Fibroblast of skin of right biceps (primary cell): Measurements from ENCODE around the gene FAM131C.
"Not testable (repeated sequence)": the region's sequence is repeated elsewhere in the genome, so short reads cannot be mapped to it uniquely, and the experiment has no call there.

Experiments
- DNase-seq: peaks from one replicate; pipeline ENCODE4 v3.0.0-alpha.2; 2013

FAM131C gene

GRCh38 chr1:16057314-16057915 is 16.0 kb downstream of the FAM131C start:
- not testable (repeated sequence) for DNase-seq

GRCh38 chr1:16056521-16056912 is 16.9 kb downstream of the FAM131C start:
- DNase-seq, result not testable (repeated sequence)

- peak; percentile 69 for DNase-seq
Measured at GRCh38 chr1:16055613-16056520, 17.6 kb downstream of the FAM131C start.

GRCh38 chr1:16054598-16055540 is 18.6 kb downstream of the FAM131C start:
- no peak for DNase-seq

- DNase-seq, result no peak
Measured at GRCh38 chr1:16053781-16054502, 19.5 kb downstream of the FAM131C start.

GRCh38 chr1:16051949-16052348 is 21.5 kb downstream of the FAM131C start:
- not testable (repeated sequence) for DNase-seq

- no peak for DNase-seq
Measured at GRCh38 chr1:16051039-16051438, 22.4 kb downstream of the FAM131C start.

GRCh38 chr1:16050328-16050727 is 23.1 kb downstream of the FAM131C start:
- DNase-seq, result no peak

GRCh38 chr1:16048573-16049189 is 24.8 kb downstream of the FAM131C start:
- DNase-seq, result peak; percentile 62

GRCh38 chr1:16047791-16048475 is 25.5 kb downstream of the FAM131C start:
- no peak for DNase-seq

- DNase-seq, result peak; percentile 18
Measured at GRCh38 chr1:16046842-16047241, 26.6 kb downstream of the FAM131C start.

- no peak for DNase-seq
Measured at GRCh38 chr1:16043950-16044349, 29.5 kb downstream of the FAM131C start.

GRCh38 chr1:16043521-16043920 is 29.9 kb downstream of the FAM131C start, which contains the start of gene CLCNKB:
Gene CLCNKB, plus strand, starts transcription at chr1:16043782. Its CDS starts 711 bp downstream, at chr1:16044493.
- no peak for DNase-seq

- DNase-seq, result not testable (repeated sequence)
Measured at GRCh38 chr1:16042654-16043053, 30.8 kb downstream of the FAM131C start.

GRCh38 chr1:16042096-16042495 is 31.4 kb downstream of the FAM131C start:
- no peak for DNase-seq

GRCh38 chr1:16041200-16041599 is 32.3 kb downstream of the FAM131C start:
- no peak for DNase-seq

- not testable (repeated sequence) for DNase-seq
Measured at GRCh38 chr1:16039871-16040270, 33.6 kb downstream of the FAM131C start.

GRCh38 chr1:16038620-16038912 is 34.9 kb downstream of the FAM131C start:
- DNase-seq, result no peak

GRCh38 chr1:16036461-16036860 is 37.0 kb downstream of the FAM131C start:
- not testable (repeated sequence) for DNase-seq

- not testable (repeated sequence) for DNase-seq
Measured at GRCh38 chr1:16033103-16033632, 40.3 kb downstream of the FAM131C start.
